ENCODE measurements around the gene APOF. TPM values are rescaled to one million over a fixed set of nuclear protein-coding genes. Genes with fewer than 3 reads are reported as not detected.

Gene APOF
- total and polyA plus RNA-seq, 10 of the 15 experiments (the other 5 are each of a cell fraction or from before 2014, with no cell fraction given), result 0.04 to 0.19 (median 0.11) TPM; not detected in 5

GRCh38 chr12:56359851-56360767 is 2.5 kb downstream of the APOF start, which contains the start of gene STAT2:
Gene STAT2 (minus strand): TSS chr12:56360107. CDS start chr12:56356571, 3,536 bp downstream.
- under 1% methylated on average over 54 of the region's 54 CpGs for WGBS (ENCODE audit: insufficient coverage, insufficient replicate concordance, low lambda C conversion rate, missing lambda C conversion rate)
- peak within 1 kb of the TSS; percentile 89 for H3K27ac ChIP-seq (ENCODE audit: control insufficient read depth, insufficient read depth)
- in situ Hi-C loops (cut with MboI), result no loop called here
- CTCF ChIA-PET, result interaction anchor here (0.6 to 4.0 kb wide), 27 partner anchors 10 to 1096 kb away, joined by 3 to 31 read pairs (median 4); partner anchors contain the start of genes CD63, CNPY2, COQ10A and ESYT1
- H3K4me3 ChIP-seq, result peak within 1 kb of the TSS; percentile 93
- peak within 1 kb of the TSS; percentile 93 for H3K9ac ChIP-seq (ENCODE audit: control insufficient read depth, insufficient read depth, low read length)
- SMC1A ChIA-PET (ENCODE audit: uncharacterized antibody, unreplicated experiment), result interaction anchor here (0.7 to 5.1 kb wide), 20 partner anchors 10 to 276 kb away, joined by 3 to 58 read pairs (median 8); partner anchors contain the start of genes CNPY2, COQ10A, ESYT1 and IL23A
- H3K4me1 ChIP-seq (ENCODE audit: control insufficient read depth, insufficient read depth, low read length), result peaks cover 5% of the 10 kb centered on the region; the same call in 1 of the 2 replicates
- peaks cover under 1 to 10% of the 10 kb centered on the region in 2 experiments for H3K36me3 ChIP-seq (ENCODE audit: control insufficient read depth in 2 of 2, insufficient read depth in 2 of 2, low read length in 1 of 2)
- intact Hi-C loops (cut with micrococcal nuclease; ENCODE audit: unreplicated experiment), result loop anchor here (1.0 to 5.0 kb wide), 3 partner anchors 27 to 87 kb away; partner anchors contain the start of genes PAN2 and TIMELESS
- FAIRE-seq (peak; percentile 98), DNase-seq (ENCODE audit: low read depth, low spot score) (peak; percentile 99), ATAC-seq (peak; percentile 98)
- RAD21 ChIA-PET (ENCODE audit: unreplicated experiment), result interaction anchor here (0.6 to 5.3 kb wide), 27 partner anchors 10 to 276 kb away, joined by 3 to 60 read pairs (median 5); partner anchors contain the start of genes CNPY2, CS, ESYT1 and IL23A
- peaks cover 24% of the 10 kb centered on the region for H3K79me2 ChIP-seq (ENCODE audit: control insufficient read depth, insufficient read depth, low read length)
- no peaks in the 10 kb centered on the region for H3K27me3 ChIP-seq (replicated peaks in 1 of 2; ENCODE audit: control insufficient read depth in 2 of 2, insufficient read depth in 2 of 2, low read length in 1 of 2)
- BruUV-seq (replicated peaks), result no TSS peak
- H3K9me3 ChIP-seq (replicated peaks; ENCODE audit: control insufficient read depth, insufficient read depth, low read length), result no peaks in the 10 kb centered on the region
- peak within 1 kb of the TSS; percentile 65 for H2AFZ ChIP-seq (ENCODE audit: control insufficient read depth, low read depth, low read length)
- no peaks in the 10 kb centered on the region for H4K20me1 ChIP-seq (ENCODE audit: control insufficient read depth, insufficient read depth)
- peak within 1 kb of the TSS; percentile 89 for H3K4me2 ChIP-seq (ENCODE audit: control insufficient read depth, insufficient read depth)
- POLR2A ChIA-PET, result interaction anchor here (0.5 to 7.9 kb wide), 41 partner anchors 9 to 983 kb away, joined by 3 to 140 read pairs (median 4); partner anchors contain the start of genes ATP5F1B, CNPY2, CS and IL23A
- TF ChIP-seq NFYA (IDR thresholded peaks at IDR 0.05; ENCODE audit: borderline replicate concordance, low read depth, low read length) (no peak; the same call in 1 of the 2 replicates), BCLAF1 (IDR thresholded peaks at IDR 0.05) (no peak), JUNB (IDR thresholded peaks at IDR 0.05) (no peak; the same call in 1 of the 2 replicates), ELK1 (IDR thresholded peaks at IDR 0.05; ENCODE audit: low read depth, low read length) (no peak; the same call in none of the 2 replicates), YY1 (IDR thresholded peaks at IDR 0.05; ENCODE audit: low read depth, low read length) (peak; percentile 34; the same call in 1 of the 2 replicates), NBN (IDR thresholded peaks at IDR 0.05) (peak; percentile 82), IRF5 (IDR thresholded peaks at IDR 0.05; ENCODE audit: borderline replicate concordance) (no peak), ZBED1 (IDR thresholded peaks at IDR 0.05; ENCODE audit: borderline replicate concordance) (peak; percentile 84; the same call in 1 of the 2 replicates), EP300 (IDR thresholded peaks at IDR 0.05; ENCODE audit: borderline replicate concordance in 1 of 2, control insufficient read depth in 1 of 2, low read depth in 2 of 2, low read length in 2 of 2) (no peak), CEBPB (IDR thresholded peaks at IDR 0.05; ENCODE audit: borderline replicate concordance in 1 of 2, low read depth in 2 of 2, low read length in 2 of 2) (no peak), PAX5 (IDR thresholded peaks at IDR 0.05; ENCODE audit: borderline replicate concordance, low read depth, low read length) (no peak; the same call in 1 of the 2 replicates), SMAD5 (IDR thresholded peaks at IDR 0.05; ENCODE audit: low read depth) (0 out of 2 replicates have a peak, but pooled peaks have one; percentile 18), RELA (IDR thresholded peaks at IDR 0.05; ENCODE audit: borderline replicate concordance, partially characterized antibody) (peak; percentile 32), ATF7 (IDR thresholded peaks at IDR 0.05; ENCODE audit: low read depth) (peak; percentile 82), SPI1 (IDR thresholded peaks at IDR 0.05; ENCODE audit: borderline replicate concordance, insufficient read depth, low read depth, low read length) (peak; percentile 39; the same call in 1 of the 2 replicates), FOS (IDR thresholded peaks at IDR 0.05; ENCODE audit: borderline replicate concordance, extremely low read depth, insufficient read length) (no peak)
